OCI-M2 (cell line): Measurements from ENCODE around the gene TSPEAR.
"Not testable (repeated sequence)": the region's sequence is repeated elsewhere in the genome, so short reads cannot be mapped to it uniquely, and the experiment has no call there.

Experiments
- DNase-seq: peaks from one replicate; lab custom pipeline; 2025; ENCODE audit not compliant: unreplicated experiment; lab: John Stamatoyannopoulos, UW

Gene TSPEAR

DNA sequence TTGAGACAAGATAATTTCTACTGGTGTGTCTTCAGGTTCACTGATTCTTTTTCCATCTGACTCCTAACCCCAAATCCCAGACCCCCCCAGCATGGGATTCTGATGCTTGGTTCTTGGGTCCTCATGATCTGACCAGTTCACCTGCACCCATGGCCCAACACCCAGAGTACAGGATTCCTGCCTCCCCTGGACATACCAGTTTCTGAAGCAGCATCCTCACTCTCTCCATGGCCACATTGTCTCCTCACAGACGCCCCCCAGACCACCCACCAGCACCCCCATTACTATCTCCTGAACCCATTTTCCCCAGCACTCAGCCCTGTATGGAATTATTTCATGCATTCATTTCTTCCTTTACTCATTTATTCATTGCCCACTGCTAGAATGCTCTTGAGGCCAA is 54.5 kb downstream of the TSPEAR start:
- no peak for DNase-seq

- no peak for DNase-seq
These were observed 56.7 kb downstream of the TSPEAR start, which contains the start of gene KRTAP12-4 for GRCh38 chr21:44654576-44655175. KRTAP12-4 (minus strand) TSS chr21:44654659; CDS start chr21:44654614, 45 bp downstream.

GRCh38 chr21:44653656-44654575 is 57.5 kb downstream of the TSPEAR start:
- no peak for DNase-seq

GRCh38 chr21:44653123-44653522 is 58.2 kb downstream of the TSPEAR start:
- no peak for DNase-seq

- no peak for DNase-seq
These were observed 60.2 kb downstream of the TSPEAR start for GRCh38 chr21:44650973-44651675.

DNA sequence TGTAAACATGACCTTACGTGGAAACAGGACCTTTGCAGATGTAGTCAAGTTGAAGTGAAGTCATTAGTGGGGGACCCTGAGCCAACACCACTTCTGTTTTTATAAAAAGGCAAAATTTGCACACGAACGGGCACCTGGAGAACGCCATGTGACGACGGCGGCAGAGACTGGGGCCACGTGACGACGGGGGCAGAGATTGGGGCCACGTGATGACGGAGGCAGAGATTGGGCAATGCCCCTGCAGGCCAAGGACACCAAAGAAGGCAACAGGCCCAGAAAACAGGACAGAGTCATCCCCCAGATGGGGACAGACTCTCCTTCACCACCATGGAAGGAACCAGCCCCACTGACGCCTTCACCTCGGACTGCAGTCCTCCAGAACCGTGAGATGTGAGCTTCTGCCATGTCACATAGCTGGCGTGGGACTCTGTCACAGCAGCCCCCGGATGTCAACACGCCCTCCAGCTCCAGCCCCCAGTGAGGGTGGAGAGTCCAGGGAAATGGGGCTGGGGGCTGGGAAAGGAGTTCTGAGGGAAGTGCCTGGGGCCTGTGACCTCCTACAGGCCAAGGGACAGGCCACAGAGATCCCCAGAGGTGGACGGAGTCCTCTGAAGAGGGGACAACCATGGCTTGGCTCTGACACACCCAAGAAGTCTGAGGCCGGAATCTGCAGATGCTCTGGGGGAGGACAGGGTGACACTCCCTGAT is 61.0 kb downstream of the TSPEAR start:
- no peak for DNase-seq

DNA sequence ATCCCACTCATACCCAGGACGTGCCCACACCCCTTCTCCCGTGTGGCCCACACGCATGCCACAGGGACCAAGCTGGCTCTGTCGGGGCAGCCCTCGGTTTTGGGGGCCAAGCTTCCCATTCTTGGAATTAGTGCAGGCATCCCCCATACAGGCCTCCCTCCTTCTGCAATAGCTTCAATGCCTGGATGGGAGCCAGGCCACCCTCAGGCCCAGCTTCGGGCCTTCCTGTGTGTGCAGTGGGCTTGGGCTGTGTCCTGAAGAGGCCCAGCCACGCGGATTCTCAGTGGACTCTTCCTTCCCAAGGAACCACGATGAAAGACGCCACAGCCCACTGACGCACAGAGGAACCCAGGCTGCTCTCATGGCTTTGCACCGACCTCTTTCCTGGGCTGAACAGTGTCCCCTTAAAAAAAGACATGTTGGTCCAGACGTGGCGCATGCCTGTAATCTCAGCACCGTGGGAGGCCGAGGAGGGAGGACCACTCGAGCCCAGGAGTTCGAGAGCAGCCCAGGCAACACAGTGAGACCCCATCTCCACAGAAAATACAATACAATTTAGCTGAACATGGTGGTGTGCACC is 61.8 kb downstream of the TSPEAR start:
- no peak for DNase-seq

- no peak for DNase-seq
These were observed 62.6 kb downstream of the TSPEAR start for GRCh38 chr21:44648557-44649311.

GRCh38 chr21:44647222-44647552 is 64.2 kb downstream of the TSPEAR start:
- no peak for DNase-seq

- DNase-seq: not testable (repeated sequence)
These were observed 64.8 kb downstream of the TSPEAR start, which contains the start of gene KRTAP10-11 for GRCh38 chr21:44646366-44647221. KRTAP10-11 (plus strand) TSS chr21:44646414; CDS start chr21:44646459, 45 bp downstream.

GRCh38 chr21:44644878-44645277 is 66.5 kb downstream of the TSPEAR start:
- DNase-seq: no peak

DNA sequence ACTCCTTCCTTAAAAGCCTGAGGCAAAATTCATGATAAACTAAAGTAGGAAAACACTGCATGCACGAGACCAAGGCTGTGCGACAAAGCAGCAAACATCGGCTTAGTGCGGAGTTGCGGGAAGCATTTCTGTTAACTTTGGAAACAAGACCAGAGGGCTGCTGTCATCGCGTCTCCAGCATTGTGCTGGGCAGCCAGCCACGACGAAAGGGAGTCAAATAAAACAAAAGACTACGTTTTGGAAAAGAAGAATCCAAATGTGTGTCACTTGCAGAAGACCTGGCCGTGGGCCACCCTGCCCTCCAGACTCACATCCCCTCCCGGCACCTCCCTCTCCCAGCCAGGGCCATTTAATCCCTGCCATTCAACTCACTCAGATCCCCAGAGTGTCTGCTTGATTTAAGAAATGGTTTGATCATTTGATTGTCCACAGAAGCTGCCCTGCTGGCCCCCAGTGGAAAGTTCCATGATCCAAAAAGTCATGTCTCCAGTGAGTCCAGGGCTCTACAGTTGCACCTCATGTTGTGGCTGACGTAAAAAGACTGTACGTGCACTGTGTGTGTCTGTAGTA is 67.5 kb downstream of the TSPEAR start:
- no peak for DNase-seq

GRCh38 chr21:44640761-44641160 is 70.6 kb downstream of the TSPEAR start:
- DNase-seq: no peak

DNA sequence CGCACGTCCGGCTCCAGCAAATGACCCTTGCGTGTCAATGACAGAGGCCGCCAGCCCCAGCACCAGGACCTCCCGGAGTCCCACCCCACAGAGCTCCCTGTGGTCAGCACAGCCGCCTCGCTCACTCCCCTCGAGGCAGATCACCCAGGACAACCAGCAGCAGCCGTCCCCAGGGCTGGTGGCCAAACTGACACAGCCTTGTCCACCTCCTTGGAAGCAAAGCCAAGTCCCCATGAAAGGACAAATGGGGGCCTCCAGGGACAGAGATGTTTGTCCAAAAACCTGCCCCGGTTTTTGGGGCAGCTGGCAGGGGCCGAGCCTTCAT is 72.1 kb downstream of the TSPEAR start:
- no peak for DNase-seq

GRCh38 chr21:44638506-44639330 is 72.7 kb downstream of the TSPEAR start:
- DNase-seq: not testable (repeated sequence)

DNA sequence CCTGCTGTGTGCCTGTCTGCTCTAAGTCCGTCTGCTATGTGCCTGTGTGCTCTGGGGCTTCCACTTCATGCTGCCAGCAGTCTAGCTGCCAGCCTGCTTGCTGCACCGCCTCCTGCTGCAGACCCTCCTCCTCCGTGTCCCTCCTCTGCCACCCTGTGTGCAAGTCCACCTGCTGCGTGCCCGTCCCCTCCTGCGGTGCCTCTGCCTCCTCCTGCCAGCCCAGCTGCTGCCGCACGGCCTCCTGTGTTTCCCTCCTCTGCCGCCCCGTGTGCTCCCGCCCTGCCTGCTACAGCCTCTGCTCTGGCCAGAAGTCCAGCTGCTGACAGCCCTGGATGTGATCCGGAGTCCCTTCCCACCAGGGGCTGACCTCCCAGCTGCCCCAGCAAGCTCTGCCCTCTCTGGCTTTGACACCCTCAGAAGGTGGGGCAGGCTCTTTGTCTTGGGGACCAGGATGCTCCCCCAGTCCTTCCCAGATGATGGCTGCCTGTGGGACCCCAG is 73.5 kb downstream of the TSPEAR start:
- DNase-seq: not testable (repeated sequence)

GRCh38 chr21:44637018-44637850 is 74.1 kb downstream of the TSPEAR start, which contains the start of gene KRTAP10-10:
KRTAP10-10 (plus strand) TSS chr21:44637356; CDS start chr21:44637418, 62 bp downstream.
- DNase-seq: no peak
